Measurements from ENCODE around the gene TMEM9. TPM values are rescaled to one million over a fixed set of nuclear protein-coding genes. Genes with fewer than 3 reads are reported as not detected.
A peak's percentile ranks its signal among the peaks of the same experiment; 100 is the strongest.

TMEM9 gene
- total RNA-seq, 1 experiment from 2014 or later, result 50.2 TPM

GRCh38 chr1:201115390-201115937 is 38.8 kb downstream of the TMEM9 start:
- H3K9me3 ChIP-seq (ENCODE audit: control insufficient read depth, insufficient read depth, low read depth, low read length), result no peaks in the 10 kb centered on the region
- POLR2A ChIA-PET, result no interaction called here
- CTCF ChIA-PET, result no interaction called here
- DNase-seq (ENCODE audit: low read depth, low spot score) (no peak), ATAC-seq (no peak)
- TF ChIP-seq CTCF (IDR thresholded peaks at IDR 0.05), result no peak
- TF ChIP-seq REST (IDR thresholded peaks at IDR 0.05; ENCODE audit: insufficient read depth in 1 of 2, low read depth in 2 of 2, low read length in 1 of 2), result no peak
- H3K27ac ChIP-seq (ENCODE audit: low read length), result no peak overlapping the region
- in situ Hi-C loops (cut with HindIII; ENCODE audit: low pct_unique_long_range_greater_than_20kb, low sequenced_read_pairs) (no loop called here), intact Hi-C loops (cut with micrococcal nuclease; ENCODE audit: unreplicated experiment) (no loop called here)
- no peaks in the 10 kb centered on the region for H3K27me3 ChIP-seq (ENCODE audit: control insufficient read depth, insufficient read depth, low read length)
- BruUV-seq (replicated peaks), result no TSS peak
- no peaks in the 10 kb centered on the region for H3K36me3 ChIP-seq (ENCODE audit: control insufficient read depth, insufficient read depth, low read length)
- peaks cover 3% of the 10 kb centered on the region; the same call in 1 of the 2 replicates for H3K4me1 ChIP-seq (ENCODE audit: control insufficient read depth, insufficient read depth, low read length)
- H3K4me3 ChIP-seq (ENCODE audit: low read depth in 2 of 2, low read length in 2 of 2), result no peak overlapping the region

- Histone ChIP-seq H3K36me3 (ENCODE audit: control insufficient read depth, insufficient read depth, low read length) (no peaks in the 10 kb centered on the region), H3K27me3 (ENCODE audit: control insufficient read depth, insufficient read depth, low read length) (no peaks in the 10 kb centered on the region), H3K27ac (ENCODE audit: low read length) (peak overlapping the region; percentile 63; the same call in 1 of the 2 replicates), H3K4me1 (ENCODE audit: control insufficient read depth, insufficient read depth, low read length) (peaks cover 3% of the 10 kb centered on the region; the same call in 1 of the 2 replicates), H3K9me3 (ENCODE audit: control insufficient read depth, insufficient read depth, low read depth, low read length) (no peaks in the 10 kb centered on the region), H3K4me3 (ENCODE audit: low read depth in 2 of 2, low read length in 2 of 2) (peak overlapping the region; percentile 62 to 78)
- POLR2A ChIA-PET, result interaction anchor here (0.6 kb wide), 1 partner anchor 463 kb away, joined by 3 read pairs; no protein-coding TSS in a partner anchor
- peak; percentile 82 for DNase-seq (ENCODE audit: low read depth, low spot score)
- CTCF ChIA-PET, result interaction anchor here (0.6 to 2.2 kb wide), 7 partner anchors 29 to 143 kb away, joined by 3 to 25 read pairs (median 7); no protein-coding TSS in a partner anchor
- BruUV-seq (replicated peaks), result no TSS peak
- peak; percentile 98 for ATAC-seq
- in situ Hi-C loops (cut with HindIII; ENCODE audit: low pct_unique_long_range_greater_than_20kb, low sequenced_read_pairs) (no loop called here), intact Hi-C loops (cut with micrococcal nuclease; ENCODE audit: unreplicated experiment) (loop anchor here (1.0 to 5.0 kb wide), 2 partner anchors 28 to 137 kb away; no protein-coding TSS in a partner anchor)
- TF ChIP-seq REST (IDR thresholded peaks at IDR 0.05; ENCODE audit: insufficient read depth in 1 of 2, low read depth in 2 of 2, low read length in 1 of 2) (0 out of 4 replicates have a peak, but pooled peaks of 1 of the 2 experiments have one; percentile 6), CTCF (IDR thresholded peaks at IDR 0.05) (peak; percentile 89), TCF7L2 (IDR thresholded peaks at IDR 0.05; ENCODE audit: low read depth, low read length) (peak; percentile 28; the same call in 1 of the 2 replicates), SIN3A (IDR thresholded peaks at IDR 0.05; ENCODE audit: borderline replicate concordance, insufficient read depth, low read depth, low read length) (no peak), POLR2AphosphoS5 (IDR thresholded peaks at IDR 0.05; ENCODE audit: low read depth, low read length) (no peak)
Measured at GRCh38 chr1:201114245-201115131, 39.8 kb downstream of the TMEM9 start.
